ENCODE results near the gene CEP89.

GRCh38 chr19:32873247-32873959 is 98.4 kb downstream of the CEP89 start:
- TF ChIP-seq, protein P1, sequence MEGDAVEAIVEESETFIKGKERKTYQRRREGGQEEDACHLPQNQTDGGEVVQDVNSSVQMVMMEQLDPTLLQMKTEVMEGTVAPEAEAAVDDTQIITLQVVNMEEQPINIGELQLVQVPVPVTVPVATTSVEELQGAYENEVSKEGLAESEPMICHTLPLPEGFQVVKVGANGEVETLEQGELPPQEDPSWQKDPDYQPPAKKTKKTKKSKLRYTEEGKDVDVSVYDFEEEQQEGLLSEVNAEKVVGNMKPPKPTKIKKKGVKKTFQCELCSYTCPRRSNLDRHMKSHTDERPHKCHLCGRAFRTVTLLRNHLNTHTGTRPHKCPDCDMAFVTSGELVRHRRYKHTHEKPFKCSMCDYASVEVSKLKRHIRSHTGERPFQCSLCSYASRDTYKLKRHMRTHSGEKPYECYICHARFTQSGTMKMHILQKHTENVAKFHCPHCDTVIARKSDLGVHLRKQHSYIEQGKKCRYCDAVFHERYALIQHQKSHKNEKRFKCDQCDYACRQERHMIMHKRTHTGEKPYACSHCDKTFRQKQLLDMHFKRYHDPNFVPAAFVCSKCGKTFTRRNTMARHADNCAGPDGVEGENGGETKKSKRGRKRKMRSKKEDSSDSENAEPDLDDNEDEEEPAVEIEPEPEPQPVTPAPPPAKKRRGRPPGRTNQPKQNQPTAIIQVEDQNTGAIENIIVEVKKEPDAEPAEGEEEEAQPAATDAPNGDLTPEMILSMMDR (IDR thresholded peaks at IDR 0.05) = no peak
- TF ChIP-seq POLR2A (IDR thresholded peaks at IDR 0.05) = peak in 1 of 2 donors; percentile 19
